Liver (tissue), 9 donors: Measurements from ENCODE around the gene ZDHHC9. TPM values are rescaled to one million over a fixed set of nuclear protein-coding genes. Genes with fewer than 3 reads are reported as not detected.

Experiments
- DNase-seq: peaks from one replicate; pipeline ENCODE4 v3.0.0-alpha.2; 2017; ENCODE audit warnings: low spot score
- H3K27ac ChIP-seq, 2 donors: one replicate each; pipeline ENCODE4 v1.7.0; 2013; ENCODE audit warnings: inconsistent platforms in 2 of 2, low read length in 2 of 2, control low read depth in 1 of 2, low read depth in 1 of 2, mild to moderate bottlenecking in 1 of 2
- H3K27me3 ChIP-seq, 4 donors: one replicate each; pipeline versions ENCODE4 v1.6.1 to v1.7.0; 2013; ENCODE audit warnings: low read length in 3 of 4, inconsistent platforms in 1 of 4, mild to moderate bottlenecking in 1 of 4, moderate library complexity in 1 of 4; ENCODE audit not compliant: control insufficient read depth in 4 of 4, insufficient read depth in 4 of 4
- H3K36me3 ChIP-seq, 4 donors: one replicate each; pipeline versions ENCODE4 v1.6.1 to v1.7.0; 2013; ENCODE audit warnings: low read length in 3 of 4, mild to moderate bottlenecking in 3 of 4, low read depth in 1 of 4, moderate library complexity in 1 of 4; ENCODE audit not compliant: control insufficient read depth in 4 of 4, insufficient read depth in 3 of 4
- H3K4me1 ChIP-seq, 4 donors: one replicate each; pipeline versions ENCODE4 v1.6.1 to v1.7.0; 2013; ENCODE audit warnings: low read length in 3 of 4, mild to moderate bottlenecking in 3 of 4, moderate library complexity in 1 of 4; ENCODE audit not compliant: control insufficient read depth in 4 of 4, insufficient read depth in 4 of 4
- H3K4me3 ChIP-seq, 3 donors: one replicate each; pipeline versions ENCODE4 v1.6.1 to v1.7.0; 2013; ENCODE audit warnings: low read length in 3 of 3, control low read depth in 1 of 3, low read depth in 1 of 3, mild to moderate bottlenecking in 1 of 3
- H3K9ac ChIP-seq, 2 donors: one replicate each; pipeline ENCODE4 v1.7.0; 2013; ENCODE audit warnings: low read length in 2 of 2, mild to moderate bottlenecking in 2 of 2, moderate library complexity in 2 of 2, control low read depth in 1 of 2, low read depth in 1 of 2
- H3K9me3 ChIP-seq, 4 donors: one replicate each; pipeline versions ENCODE4 v1.6.1 to v1.7.0; 2013; ENCODE audit warnings: low read length in 3 of 4; ENCODE audit not compliant: control insufficient read depth in 4 of 4
- EGR1 ChIP-seq, 2 donors: IDR thresholded peaks; 2 replicates each; pipeline ENCODE4 v1.6.1; 2016 to 2018; ENCODE audit warnings: antibody characterized with exemption in 2 of 2, low read depth in 2 of 2
- FOXA1 ChIP-seq: IDR thresholded peaks from 2 replicates; pipeline ENCODE4 v1.6.1; 2016; ENCODE audit warnings: antibody characterized with exemption
- FOXA2 ChIP-seq: IDR thresholded peaks from 2 replicates; pipeline ENCODE4 v1.6.1; 2016; ENCODE audit warnings: antibody characterized with exemption
- GABPA ChIP-seq, 2 donors: IDR thresholded peaks in 1 of 2; conservative IDR thresholded peaks in 1 of 2; 2 replicates each; pipeline ENCODE4 v1.6.1; 2016; ENCODE audit warnings: antibody characterized with exemption in 2 of 2, mild to moderate bottlenecking in 1 of 2, moderate library complexity in 1 of 2
- HNF4A ChIP-seq, 2 donors: conservative IDR thresholded peaks; 2 replicates each; pipeline ENCODE4 v1.6.1; 2016; ENCODE audit warnings: antibody characterized with exemption in 2 of 2, mild to moderate bottlenecking in 2 of 2
- HNF4G ChIP-seq: IDR thresholded peaks from 2 replicates; pipeline ENCODE4 v1.6.1; 2016; ENCODE audit warnings: antibody characterized with exemption
- JUND ChIP-seq, 2 donors: IDR thresholded peaks; 2 replicates each; pipeline ENCODE4 v1.6.1; 2016; ENCODE audit warnings: antibody characterized with exemption in 2 of 2
- MAX ChIP-seq: IDR thresholded peaks from 2 replicates; pipeline ENCODE4 v1.6.1; 2016; ENCODE audit warnings: antibody characterized with exemption
- NR2F2 ChIP-seq: IDR thresholded peaks from 2 replicates; pipeline ENCODE4 v1.6.1; 2016; ENCODE audit warnings: antibody characterized with exemption
- RAD21 ChIP-seq, 2 donors: IDR thresholded peaks; 2 replicates each; pipeline ENCODE4 v1.6.1; 2016; ENCODE audit warnings: antibody characterized with exemption in 2 of 2, mild to moderate bottlenecking in 2 of 2
- RXRA ChIP-seq, 2 donors: IDR thresholded peaks; 2 replicates each; pipeline ENCODE4 v1.6.1; 2017 to 2018; ENCODE audit warnings: antibody characterized with exemption in 2 of 2, mild to moderate bottlenecking in 1 of 2
- SP1 ChIP-seq: IDR thresholded peaks from 2 replicates; pipeline ENCODE4 v1.6.1; 2018; ENCODE audit warnings: antibody characterized with exemption, mild to moderate bottlenecking
- TAF1 ChIP-seq: conservative IDR thresholded peaks from 2 replicates; pipeline ENCODE4 v1.6.1; 2016; ENCODE audit warnings: antibody characterized with exemption, mild to moderate bottlenecking
- YY1 ChIP-seq: IDR thresholded peaks from 2 replicates; pipeline ENCODE4 v1.6.1; 2016; ENCODE audit warnings: antibody characterized with exemption, mild to moderate bottlenecking
- WGBS: extraction: QIAGEN DNeasy Blood & Tissue Kit; methylation state at CpG from one replicate; pipeline ENCODE4 v1.1.7; 2013; 5-methylcytosine and 5-hydroxymethylcytosine counted together
- polyA plus RNA-seq, 2 donors: library from polyadenylated mRNA; stranded (reverse) in 1 of 2; unstranded in 1 of 2; fragments of 200-250 nt in 1 of 2; fragments of >200 nt in 1 of 2; fragmentation: Nextera tagmentation in 1 of 2; extraction: Ambion mirVana in 1 of 2; gene quantifications; one replicate each; pipeline versions ENCODE4 v1.2.1 to v1.2.3, GENCODE V29; 2013 to 2015
- total RNA-seq, 2 donors: library from RNA; depleted of rRNA; stranded (reverse); fragments of >200 nt; gene quantifications; one replicate each; pipeline ENCODE4 v1.2.3, GENCODE V29; 2014
- TF ChIP-seq, protein P1 (sequence below): fragments of 150-350 bp; IDR thresholded peaks from 2 replicates; pipeline ENCODE4 v1.5.1; 2017; ENCODE audit warnings: improper control_type of control experiment, low read depth, low read length; ENCODE audit not compliant: missing input control
- TF ChIP-seq, protein P2 (sequence below): IDR thresholded peaks from 2 replicates; pipeline ENCODE4 v1.6.1; 2016; ENCODE audit warnings: antibody characterized with exemption
- TF ChIP-seq, protein P3 (sequence below): IDR thresholded peaks from 2 replicates; pipeline ENCODE4 v1.6.1; 2016; ENCODE audit warnings: antibody characterized with exemption, mild to moderate bottlenecking
- donor health status: healthy.
- donor health status: healthy.
- donor health status: healthy.
- donor health status: healthy.
- donor health status: healthy.

The ZDHHC9 gene
- total and polyA plus RNA-seq, 4 donors = 10.2 to 26.8 (median 24.3) TPM

GRCh38 chrX:129783291-129783713 lies 60.4 kb downstream of the ZDHHC9 start:
- WGBS = 90% methylated on average over 11 of the region's 11 CpGs
- H3K9me3 ChIP-seq = no peaks in the 10 kb centered on the region
- H3K4me3 ChIP-seq = no peak overlapping the region
- DNase-seq = no peak
- no peaks in the 10 kb centered on the region for H3K36me3 ChIP-seq
- no peaks in the 10 kb centered on the region for H3K27me3 ChIP-seq
- no peak overlapping the region for H3K27ac ChIP-seq
- TF ChIP-seq RXRA (IDR thresholded peaks at IDR 0.05) (no peak), TAF1 (no peak), EGR1 (IDR thresholded peaks at IDR 0.05; ENCODE audit: low read depth in 2 of 2) (no peak), YY1 (no peak), NR2F2 (no peak), GABPA (IDR thresholded peaks at IDR 0.05 in 1 of 2, conservative IDR thresholded peaks at IDR 0.05 in 1 of 2) (no peak), FOXA1 (no peak), FOXA2 (no peak), MAX (no peak), JUND (IDR thresholded peaks at IDR 0.05) (no peak), RAD21 (IDR thresholded peaks at IDR 0.05) (no peak)
- TF ChIP-seq, protein P1, sequence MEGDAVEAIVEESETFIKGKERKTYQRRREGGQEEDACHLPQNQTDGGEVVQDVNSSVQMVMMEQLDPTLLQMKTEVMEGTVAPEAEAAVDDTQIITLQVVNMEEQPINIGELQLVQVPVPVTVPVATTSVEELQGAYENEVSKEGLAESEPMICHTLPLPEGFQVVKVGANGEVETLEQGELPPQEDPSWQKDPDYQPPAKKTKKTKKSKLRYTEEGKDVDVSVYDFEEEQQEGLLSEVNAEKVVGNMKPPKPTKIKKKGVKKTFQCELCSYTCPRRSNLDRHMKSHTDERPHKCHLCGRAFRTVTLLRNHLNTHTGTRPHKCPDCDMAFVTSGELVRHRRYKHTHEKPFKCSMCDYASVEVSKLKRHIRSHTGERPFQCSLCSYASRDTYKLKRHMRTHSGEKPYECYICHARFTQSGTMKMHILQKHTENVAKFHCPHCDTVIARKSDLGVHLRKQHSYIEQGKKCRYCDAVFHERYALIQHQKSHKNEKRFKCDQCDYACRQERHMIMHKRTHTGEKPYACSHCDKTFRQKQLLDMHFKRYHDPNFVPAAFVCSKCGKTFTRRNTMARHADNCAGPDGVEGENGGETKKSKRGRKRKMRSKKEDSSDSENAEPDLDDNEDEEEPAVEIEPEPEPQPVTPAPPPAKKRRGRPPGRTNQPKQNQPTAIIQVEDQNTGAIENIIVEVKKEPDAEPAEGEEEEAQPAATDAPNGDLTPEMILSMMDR = no peak
- TF ChIP-seq, protein P2, sequence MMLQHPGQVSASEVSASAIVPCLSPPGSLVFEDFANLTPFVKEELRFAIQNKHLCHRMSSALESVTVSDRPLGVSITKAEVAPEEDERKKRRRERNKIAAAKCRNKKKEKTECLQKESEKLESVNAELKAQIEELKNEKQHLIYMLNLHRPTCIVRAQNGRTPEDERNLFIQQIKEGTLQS = no peak
- H3K4me1 ChIP-seq = no peaks in the 10 kb centered on the region
- no peak overlapping the region for H3K9ac ChIP-seq

DNA sequence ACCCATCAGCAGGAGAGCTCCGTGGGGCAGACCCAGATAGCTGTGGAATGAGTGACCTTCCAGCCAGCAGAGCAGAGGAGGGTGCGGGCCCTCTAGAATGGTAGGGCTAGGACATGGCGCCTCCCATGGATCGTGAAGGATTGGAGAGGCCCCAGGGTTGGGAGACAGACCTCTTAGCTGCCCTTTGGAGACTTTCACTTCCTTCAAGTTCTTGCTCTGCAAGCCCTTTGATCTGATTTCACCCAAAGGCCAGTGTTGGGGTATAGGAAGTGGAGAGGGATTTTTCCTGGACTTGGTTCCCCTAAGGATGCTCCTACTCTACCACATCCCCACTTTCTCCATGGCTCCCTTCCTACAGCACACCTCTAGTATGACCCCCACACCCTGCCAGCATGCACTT lies 61.0 kb downstream of the ZDHHC9 start:
- Histone ChIP-seq H3K9ac (no peak overlapping the region), H3K27ac (no peak overlapping the region), H3K4me1 (peaks cover 0 to under 1% (median 0%) of the 10 kb centered on the region in 4 donors), H3K36me3 (no peaks in the 10 kb centered on the region), H3K27me3 (no peaks in the 10 kb centered on the region), H3K4me3 (no peak overlapping the region), H3K9me3 (no peaks in the 10 kb centered on the region)
- TF ChIP-seq SP1 = no peak
- no peak for TF ChIP-seq NR2F2
- TF ChIP-seq HNF4G = no peak
- no peak for TF ChIP-seq HNF4A (conservative IDR thresholded peaks at IDR 0.05)
- TF ChIP-seq FOXA2 = no peak
- no peak for TF ChIP-seq JUND (IDR thresholded peaks at IDR 0.05)
- TF ChIP-seq, protein P3, sequence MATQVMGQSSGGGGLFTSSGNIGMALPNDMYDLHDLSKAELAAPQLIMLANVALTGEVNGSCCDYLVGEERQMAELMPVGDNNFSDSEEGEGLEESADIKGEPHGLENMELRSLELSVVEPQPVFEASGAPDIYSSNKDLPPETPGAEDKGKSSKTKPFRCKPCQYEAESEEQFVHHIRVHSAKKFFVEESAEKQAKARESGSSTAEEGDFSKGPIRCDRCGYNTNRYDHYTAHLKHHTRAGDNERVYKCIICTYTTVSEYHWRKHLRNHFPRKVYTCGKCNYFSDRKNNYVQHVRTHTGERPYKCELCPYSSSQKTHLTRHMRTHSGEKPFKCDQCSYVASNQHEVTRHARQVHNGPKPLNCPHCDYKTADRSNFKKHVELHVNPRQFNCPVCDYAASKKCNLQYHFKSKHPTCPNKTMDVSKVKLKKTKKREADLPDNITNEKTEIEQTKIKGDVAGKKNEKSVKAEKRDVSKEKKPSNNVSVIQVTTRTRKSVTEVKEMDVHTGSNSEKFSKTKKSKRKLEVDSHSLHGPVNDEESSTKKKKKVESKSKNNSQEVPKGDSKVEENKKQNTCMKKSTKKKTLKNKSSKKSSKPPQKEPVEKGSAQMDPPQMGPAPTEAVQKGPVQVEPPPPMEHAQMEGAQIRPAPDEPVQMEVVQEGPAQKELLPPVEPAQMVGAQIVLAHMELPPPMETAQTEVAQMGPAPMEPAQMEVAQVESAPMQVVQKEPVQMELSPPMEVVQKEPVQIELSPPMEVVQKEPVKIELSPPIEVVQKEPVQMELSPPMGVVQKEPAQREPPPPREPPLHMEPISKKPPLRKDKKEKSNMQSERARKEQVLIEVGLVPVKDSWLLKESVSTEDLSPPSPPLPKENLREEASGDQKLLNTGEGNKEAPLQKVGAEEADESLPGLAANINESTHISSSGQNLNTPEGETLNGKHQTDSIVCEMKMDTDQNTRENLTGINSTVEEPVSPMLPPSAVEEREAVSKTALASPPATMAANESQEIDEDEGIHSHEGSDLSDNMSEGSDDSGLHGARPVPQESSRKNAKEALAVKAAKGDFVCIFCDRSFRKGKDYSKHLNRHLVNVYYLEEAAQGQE = no peak
- TF ChIP-seq, protein P1 = no peak
- no peak for TF ChIP-seq GABPA (IDR thresholded peaks at IDR 0.05 in 1 of 2, conservative IDR thresholded peaks at IDR 0.05 in 1 of 2)
- no peak for TF ChIP-seq TAF1
- DNase-seq = no peak
- 83% methylated on average over 4 of the region's 4 CpGs for WGBS
